ENCODE data around the gene NINJ1. TPM values are rescaled to one million over a fixed set of nuclear protein-coding genes. Genes with fewer than 3 reads are reported as not detected.

Gene NINJ1
- total and polyA plus RNA-seq, 2 donors (not counting 3 experiments of a cell fraction or from before 2014, with no cell fraction given), result 31.5 to 57.7 TPM

GRCh38 chr9:93092251-93092991 is 41.6 kb downstream of the NINJ1 start:
- Histone ChIP-seq H3K9me1 (replicated peaks; ENCODE audit: control insufficient read depth, extremely low read depth, insufficient read depth, low read length) (no peaks in the 10 kb centered on the region), H3K27ac (ENCODE audit: insufficient read depth, low read depth, low read length) (no peak overlapping the region), H4K20me1 (replicated peaks; ENCODE audit: control insufficient read depth, extremely low read depth, insufficient read depth, low read length) (no peaks in the 10 kb centered on the region), H3K27me3 (ENCODE audit: control insufficient read depth in 2 of 2, insufficient read depth in 2 of 2, low read length in 2 of 2) (no peaks in the 10 kb centered on the region), H3K4me3 (replicated peaks in 1 of 3; ENCODE audit: insufficient read depth in 1 of 3, low read depth in 1 of 3, low read length in 3 of 3) (no peak overlapping the region), H3K9me3 (replicated peaks; ENCODE audit: control insufficient read depth, insufficient read depth, low read length) (no peaks in the 10 kb centered on the region), H3K9ac (replicated peaks; ENCODE audit: extremely low read depth, insufficient read depth, low read length) (no peak overlapping the region), H3K4me1 (ENCODE audit: control insufficient read depth, extremely low read depth, insufficient read depth, low read length) (peaks cover 17% of the 10 kb centered on the region), H3K36me3 (ENCODE audit: control insufficient read depth in 2 of 2, extremely low read depth in 1 of 2, insufficient read depth in 2 of 2, low read length in 2 of 2) (no peaks in the 10 kb centered on the region), H3K79me2 (ENCODE audit: control insufficient read depth, insufficient read depth, low read length) (peaks cover 12% of the 10 kb centered on the region), H2AFZ (ENCODE audit: low read depth, low read length) (no peak overlapping the region), H3K4me2 (ENCODE audit: insufficient read depth, low read length) (no peak overlapping the region)
- intact Hi-C loops (cut with micrococcal nuclease), result loop anchor here (5.0 to 10.0 kb wide), 3 partner anchors 35 to 1072 kb away; partner anchors contain the start of genes IPPK and SUSD3
- ChIA-PET CTCF (no interaction called here), POLR2A (no interaction called here)
- no TSS peak for BruUV-seq (replicated peaks)
- FAIRE-seq (no peak), DNase-seq (ENCODE audit: low read depth, low spot score) (no peak)
- dilution Hi-C loops (cut with MboI; ENCODE audit: extremely low pct_ligation_motif_present, low sequenced_read_pairs), result no loop called here
- TF ChIP-seq FOS (IDR thresholded peaks at IDR 0.05; ENCODE audit: borderline replicate concordance, insufficient read depth, low read length) (no peak), POLR2A (IDR thresholded peaks at IDR 0.05; ENCODE audit: low read depth, low read length) (no peak), JUN (IDR thresholded peaks at IDR 0.05; ENCODE audit: borderline replicate concordance, insufficient read depth, insufficient read length, low read depth) (no peak), MAX (IDR thresholded peaks at IDR 0.05; ENCODE audit: insufficient read depth, insufficient read length) (no peak), POLR2AphosphoS5 (IDR thresholded peaks at IDR 0.05; ENCODE audit: insufficient read depth, low read depth, low read length) (no peak)
- TF ChIP-seq, protein P1, sequence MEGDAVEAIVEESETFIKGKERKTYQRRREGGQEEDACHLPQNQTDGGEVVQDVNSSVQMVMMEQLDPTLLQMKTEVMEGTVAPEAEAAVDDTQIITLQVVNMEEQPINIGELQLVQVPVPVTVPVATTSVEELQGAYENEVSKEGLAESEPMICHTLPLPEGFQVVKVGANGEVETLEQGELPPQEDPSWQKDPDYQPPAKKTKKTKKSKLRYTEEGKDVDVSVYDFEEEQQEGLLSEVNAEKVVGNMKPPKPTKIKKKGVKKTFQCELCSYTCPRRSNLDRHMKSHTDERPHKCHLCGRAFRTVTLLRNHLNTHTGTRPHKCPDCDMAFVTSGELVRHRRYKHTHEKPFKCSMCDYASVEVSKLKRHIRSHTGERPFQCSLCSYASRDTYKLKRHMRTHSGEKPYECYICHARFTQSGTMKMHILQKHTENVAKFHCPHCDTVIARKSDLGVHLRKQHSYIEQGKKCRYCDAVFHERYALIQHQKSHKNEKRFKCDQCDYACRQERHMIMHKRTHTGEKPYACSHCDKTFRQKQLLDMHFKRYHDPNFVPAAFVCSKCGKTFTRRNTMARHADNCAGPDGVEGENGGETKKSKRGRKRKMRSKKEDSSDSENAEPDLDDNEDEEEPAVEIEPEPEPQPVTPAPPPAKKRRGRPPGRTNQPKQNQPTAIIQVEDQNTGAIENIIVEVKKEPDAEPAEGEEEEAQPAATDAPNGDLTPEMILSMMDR (IDR thresholded peaks at IDR 0.05; ENCODE audit: extremely low read depth in 1 of 2, insufficient read depth in 1 of 2, low read depth in 1 of 2, low read length in 2 of 2), result no peak
